Activated CD8-positive, alpha-beta T cell treated with anti-CD3 and anti-CD28 coated beads for 36 hours (primary cell): ENCODE results near the gene NUBPL. TPM values are rescaled to one million over a fixed set of nuclear protein-coding genes. Genes with fewer than 3 reads are reported as not detected.

Source experiments
- ATAC-seq: fragments of 200-7000 bp; cut with Tn5 transposase; one replicate; pipeline ENCODE4 v1.10.0; 2021; ENCODE audit warnings: mild to moderate bottlenecking, moderate library complexity
- CTCF ChIA-PET: fragments of 350-600 bp; sonication (Branson Sonifier 250); formaldehyde crosslinking; loops from one replicate; lab custom pipeline; 2021; ENCODE audit warnings: antibody characterized with exemption; lab: Charles Lee
- POLR2A ChIA-PET: fragments of 350-600 bp; sonication (Branson Sonifier 250); formaldehyde crosslinking; loops from one replicate; lab custom pipeline; 2021; ENCODE audit warnings: antibody characterized with exemption; lab: Charles Lee
- DNase-seq: peaks from one replicate; pipeline ENCODE4 v3.0.0-alpha.2; 2020
- H3K27ac Mint-ChIP-seq: one replicate; pipeline ENCODE4 v1.8.0; 2021; ENCODE audit warnings: mild to moderate bottlenecking, mixed read lengths
- H3K27me3 Mint-ChIP-seq: one replicate; pipeline ENCODE4 v1.8.0; 2021; ENCODE audit warnings: mixed read lengths
- H3K36me3 Mint-ChIP-seq: one replicate; pipeline ENCODE4 v1.8.0; 2021; ENCODE audit warnings: low read depth, mixed read lengths
- H3K4me1 Mint-ChIP-seq: one replicate; pipeline ENCODE4 v1.8.0; 2021; ENCODE audit warnings: low read depth, mixed read lengths
- H3K4me3 Mint-ChIP-seq: one replicate; pipeline ENCODE4 v1.8.0; 2021; ENCODE audit warnings: mild to moderate bottlenecking, moderate library complexity, mixed read lengths
- H3K9me3 Mint-ChIP-seq: one replicate; pipeline ENCODE4 v1.8.0; 2021; ENCODE audit warnings: mixed read lengths
- CTCF ChIP-seq: fragments of 200-600 bp; IDR thresholded peaks from one replicate; pipeline ENCODE4 v1.8.0; 2022; ENCODE audit warnings: antibody characterized with exemption, mild to moderate bottlenecking
- intact Hi-C: fragments of 100-400 bp; cut with micrococcal nuclease; formaldehyde crosslinking; loops from one replicate; pipeline ENCODE4 v1.10.0; 2022
- total RNA-seq, 2 experiments: library from RNA; stranded (reverse); gene quantifications; one replicate each; pipeline ENCODE4 v1.2.3, GENCODE V29; 2021

The NUBPL gene
- total RNA-seq, 2 experiments from 2014 or later, result 14.3 to 14.4 TPM

- intact Hi-C loops, result no loop called here
- ChIA-PET POLR2A (no interaction called here), CTCF (no interaction called here)
- no peaks in the 10 kb centered on the region for H3K4me1 Mint-ChIP-seq
- ATAC-seq (no peak), DNase-seq (no peak)
- H3K27me3 Mint-ChIP-seq, result peaks cover 13% of the 10 kb centered on the region
- H3K9me3 Mint-ChIP-seq, result no peaks in the 10 kb centered on the region
- H3K4me3 Mint-ChIP-seq, result no peak overlapping the region
- no peaks in the 10 kb centered on the region for H3K36me3 Mint-ChIP-seq
- TF ChIP-seq CTCF, result no peak
- no peak overlapping the region for H3K27ac Mint-ChIP-seq
These were observed 24.8 kb upstream of the NUBPL start for GRCh38 chr14:31536201-31536960.

- POLR2A ChIA-PET, result interaction anchor here (0.5 kb wide), 1 partner anchor 1024 kb away, joined by 4 read pairs; no protein-coding TSS in a partner anchor
- TF ChIP-seq CTCF, result no peak
- Mint-ChIP-seq H3K36me3 (no peaks in the 10 kb centered on the region), H3K27ac (no peak overlapping the region), H3K9me3 (no peaks in the 10 kb centered on the region), H3K27me3 (peaks cover 16% of the 10 kb centered on the region), H3K4me3 (no peak overlapping the region), H3K4me1 (no peaks in the 10 kb centered on the region)
- CTCF ChIA-PET, result no interaction called here
- ATAC-seq (no peak), DNase-seq (no peak)
- intact Hi-C loops, result no loop called here
These were observed 19.5 kb upstream of the NUBPL start for GRCh38 chr14:31541702-31542101.

- no peak for TF ChIP-seq CTCF
- H3K9me3 Mint-ChIP-seq, result no peaks in the 10 kb centered on the region
- CTCF ChIA-PET, result interaction anchor here (1.3 kb wide), 1 partner anchor 33 kb away, joined by 3 read pairs; no protein-coding TSS in a partner anchor
These were observed 17.0 kb upstream of the NUBPL start for GRCh38 chr14:31543969-31544799.

GRCh38 chr14:31544816-31545215 lies 16.4 kb upstream of the NUBPL start:
- no peak overlapping the region for H3K27ac Mint-ChIP-seq
- H3K27me3 Mint-ChIP-seq, result peaks cover 22% of the 10 kb centered on the region
- ChIA-PET POLR2A (no interaction called here), CTCF (no interaction called here)
- no peaks in the 10 kb centered on the region for H3K4me1 Mint-ChIP-seq
- no peaks in the 10 kb centered on the region for H3K36me3 Mint-ChIP-seq
- no peak overlapping the region for H3K4me3 Mint-ChIP-seq
- intact Hi-C loops, result no loop called here
- DNase-seq (no peak), ATAC-seq (no peak)
- H3K9me3 Mint-ChIP-seq, result no peaks in the 10 kb centered on the region
- TF ChIP-seq CTCF, result no peak

More at GRCh38 chr14:31543969-31544799, 17.0 kb upstream of the NUBPL start:
- Mint-ChIP-seq H3K27me3 (peaks cover 18% of the 10 kb centered on the region), H3K27ac (no peak overlapping the region), H3K4me3 (no peak overlapping the region), H3K4me1 (no peaks in the 10 kb centered on the region), H3K36me3 (no peaks in the 10 kb centered on the region)
- ATAC-seq (peak; percentile 45), DNase-seq (no peak)
- POLR2A ChIA-PET, result no interaction called here
- intact Hi-C loops, result no loop called here

- Mint-ChIP-seq H3K9me3 (no peaks in the 10 kb centered on the region), H3K4me3 (no peak overlapping the region), H3K4me1 (no peaks in the 10 kb centered on the region), H3K27ac (no peak overlapping the region), H3K36me3 (no peaks in the 10 kb centered on the region), H3K27me3 (peaks cover 27% of the 10 kb centered on the region)
- intact Hi-C loops, result no loop called here
- POLR2A ChIA-PET, result no interaction called here
- no peak for TF ChIP-seq CTCF
- DNase-seq (no peak), ATAC-seq (no peak)
- CTCF ChIA-PET, result no interaction called here
These were observed 15.9 kb upstream of the NUBPL start for GRCh38 chr14:31545328-31545727.
